Fibroblast of lung (primary cell): ENCODE data around the gene C11orf65. TPM values are rescaled to one million over a fixed set of nuclear protein-coding genes. Genes with fewer than 3 reads are reported as not detected.
"Not testable (repeated sequence)": the region's sequence is repeated elsewhere in the genome, so short reads cannot be mapped to it uniquely, and the experiment has no call there.

ENCODE experiments used
- DNase-seq, 2 donors: peaks; one replicate each; pipeline versions ENCODE4 v3.0.0 to v3.0.0-alpha.2; 2010; ENCODE audit warnings: low read depth in 2 of 2
- H2AFZ ChIP-seq: 2 replicates; pipeline ENCODE4 v1.5.1; 2012; ENCODE audit warnings: low read length, control low read depth, inconsistent platforms
- H3K27ac ChIP-seq: 2 replicates; pipeline ENCODE4 v1.5.1; 2011; ENCODE audit warnings: low read length, control low read depth; ENCODE audit not compliant: insufficient read depth
- H3K27me3 ChIP-seq: 2 replicates; pipeline ENCODE4 v1.5.1; 2011; ENCODE audit warnings: mild to moderate bottlenecking, low read length; ENCODE audit not compliant: control insufficient read depth, insufficient read depth
- H3K36me3 ChIP-seq: 2 replicates; pipeline ENCODE4 v1.5.1; 2011; ENCODE audit warnings: low read length; ENCODE audit not compliant: control insufficient read depth, insufficient read depth
- H3K4me1 ChIP-seq: 2 replicates; pipeline ENCODE4 v1.5.1; 2011; ENCODE audit warnings: low read length; ENCODE audit not compliant: control insufficient read depth, insufficient read depth; ENCODE audit errors: extremely low read depth
- H3K4me2 ChIP-seq: 2 replicates; pipeline ENCODE4 v1.5.1; 2011; ENCODE audit warnings: low read length, control low read depth; ENCODE audit not compliant: insufficient read depth; ENCODE audit errors: extremely low read depth
- H3K4me3 ChIP-seq, 4 experiments: fragments of 200-600 bp in 1 of 4; sonication (generic) in 1 of 4; replicated peaks in 1 of 4; 2 replicates each; pipeline ENCODE4 v1.5.1; 2011 to 2016; ENCODE audit warnings: low read length in 4 of 4, low read depth in 3 of 4, mild to moderate bottlenecking in 3 of 4, control low read depth in 2 of 4, inconsistent platforms in 1 of 4, mixed read lengths in 1 of 4; ENCODE audit not compliant: insufficient read depth in 1 of 4; ENCODE audit errors: control extremely low read depth in 1 of 4
- H3K79me2 ChIP-seq: 2 replicates; pipeline ENCODE4 v1.5.1; 2012; ENCODE audit warnings: mild to moderate bottlenecking, low read length, inconsistent platforms; ENCODE audit not compliant: control insufficient read depth, insufficient read depth
- H3K9ac ChIP-seq: 2 replicates; pipeline ENCODE4 v1.5.1; 2011; ENCODE audit warnings: mild to moderate bottlenecking, low read length, control low read depth; ENCODE audit not compliant: insufficient read depth
- H3K9me3 ChIP-seq: 2 replicates; pipeline ENCODE4 v1.5.1; 2012; ENCODE audit warnings: low read depth, low read length; ENCODE audit not compliant: control insufficient read depth, insufficient read depth
- H4K20me1 ChIP-seq: 2 replicates; pipeline ENCODE4 v1.5.1; 2011; ENCODE audit warnings: low read length; ENCODE audit not compliant: control insufficient read depth, insufficient read depth; ENCODE audit errors: extremely low read depth
- EZH2 ChIP-seq: IDR thresholded peaks from 2 replicates; pipeline ENCODE4 v1.5.1; 2012; ENCODE audit warnings: low read length, control low read depth, mild to moderate bottlenecking; ENCODE audit errors: missing control alignments
- polyA plus RNA-seq, 2 donors: library from polyadenylated mRNA; depleted of rRNA in 1 of 2; stranded (reverse) in 1 of 2; unstranded in 1 of 2; fragments of >200 nt; gene quantifications; 2 replicates each; pipeline ENCODE4 v1.2.1, GENCODE V29; 2011 to 2012; ENCODE audit warnings: missing spikeins in 1 of 2
- total RNA-seq: library from RNA; depleted of rRNA; stranded (reverse); fragments of >200 nt; gene quantifications from 2 replicates; pipeline ENCODE4 v1.2.1, GENCODE V29; 2014
- TF ChIP-seq, protein P1 (sequence below), 2 donors: IDR thresholded peaks in 1 of 2; conservative IDR thresholded peaks in 1 of 2; 1 replicate in 1 of 2; 2 replicates in 1 of 2; pipeline ENCODE4 v1.5.1; 2011 to 2012; ENCODE audit warnings: low read length in 2 of 2, control low read depth in 1 of 2, inconsistent platforms in 1 of 2, low read depth in 1 of 2, mild to moderate bottlenecking in 1 of 2

C11orf65 gene
- total and polyA plus RNA-seq, 2 donors (not counting 1 experiment from before 2014, with no cell fraction given): 0.54 to 2.3 TPM

DNA sequence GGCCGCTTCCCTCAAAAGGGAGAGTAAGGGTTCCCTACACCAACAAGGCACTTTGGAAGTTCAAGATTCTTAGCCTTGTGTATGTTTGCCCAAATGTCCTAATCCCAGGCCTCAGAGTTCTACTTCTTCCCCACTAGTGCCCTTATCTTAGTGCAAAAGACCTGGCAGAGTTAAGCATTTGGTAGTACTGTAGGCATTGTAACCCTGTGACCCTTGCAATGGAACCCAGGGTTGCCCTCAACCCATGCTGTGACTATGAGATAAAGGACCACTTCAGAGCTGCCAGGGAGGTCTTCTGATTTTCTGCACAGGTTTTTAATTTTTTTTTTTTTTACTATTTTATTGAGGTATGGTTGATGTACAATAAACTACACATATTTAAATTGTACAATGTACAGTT, 65.1 kb downstream of the C11orf65 start:
- H4K20me1 ChIP-seq: no peaks in the 10 kb centered on the region
- no peak overlapping the region for H3K9ac ChIP-seq
- TF ChIP-seq, protein P1, sequence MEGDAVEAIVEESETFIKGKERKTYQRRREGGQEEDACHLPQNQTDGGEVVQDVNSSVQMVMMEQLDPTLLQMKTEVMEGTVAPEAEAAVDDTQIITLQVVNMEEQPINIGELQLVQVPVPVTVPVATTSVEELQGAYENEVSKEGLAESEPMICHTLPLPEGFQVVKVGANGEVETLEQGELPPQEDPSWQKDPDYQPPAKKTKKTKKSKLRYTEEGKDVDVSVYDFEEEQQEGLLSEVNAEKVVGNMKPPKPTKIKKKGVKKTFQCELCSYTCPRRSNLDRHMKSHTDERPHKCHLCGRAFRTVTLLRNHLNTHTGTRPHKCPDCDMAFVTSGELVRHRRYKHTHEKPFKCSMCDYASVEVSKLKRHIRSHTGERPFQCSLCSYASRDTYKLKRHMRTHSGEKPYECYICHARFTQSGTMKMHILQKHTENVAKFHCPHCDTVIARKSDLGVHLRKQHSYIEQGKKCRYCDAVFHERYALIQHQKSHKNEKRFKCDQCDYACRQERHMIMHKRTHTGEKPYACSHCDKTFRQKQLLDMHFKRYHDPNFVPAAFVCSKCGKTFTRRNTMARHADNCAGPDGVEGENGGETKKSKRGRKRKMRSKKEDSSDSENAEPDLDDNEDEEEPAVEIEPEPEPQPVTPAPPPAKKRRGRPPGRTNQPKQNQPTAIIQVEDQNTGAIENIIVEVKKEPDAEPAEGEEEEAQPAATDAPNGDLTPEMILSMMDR (conservative IDR thresholded peaks at IDR 0.05 in 1 of 2, IDR thresholded peaks at IDR 0.05 in 1 of 2; ENCODE audit: low read depth in 1 of 2, low read length in 2 of 2): no peak
- no peak for TF ChIP-seq EZH2

DNA sequence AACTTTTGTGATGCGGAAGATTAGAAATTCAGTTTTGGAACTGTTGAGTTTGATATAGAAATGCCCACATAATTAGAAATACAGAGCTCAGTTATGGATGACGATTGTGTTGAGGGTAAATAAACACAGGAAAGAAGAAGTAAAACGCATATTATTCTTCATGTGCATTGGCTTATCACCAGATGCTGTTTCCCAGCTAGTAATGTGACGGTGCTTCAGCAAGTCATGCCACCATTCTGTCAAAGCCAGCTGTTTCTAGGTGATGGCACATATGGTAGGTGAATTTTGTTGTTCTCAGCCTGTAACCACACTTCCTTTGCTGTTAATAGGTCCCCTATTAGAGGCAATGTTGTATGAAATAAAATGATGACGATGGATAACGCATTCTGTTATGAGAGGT, 68.9 kb downstream of the C11orf65 start:
- TF ChIP-seq, protein P1 (conservative IDR thresholded peaks at IDR 0.05 in 1 of 2, IDR thresholded peaks at IDR 0.05 in 1 of 2; ENCODE audit: low read depth in 1 of 2, low read length in 2 of 2): no peak
- no peak for TF ChIP-seq EZH2
- DNase-seq: no peak
- Histone ChIP-seq H3K9ac (no peak overlapping the region), H3K4me2 (no peak overlapping the region), H3K27me3 (no peaks in the 10 kb centered on the region), H3K27ac (no peak overlapping the region), H4K20me1 (no peaks in the 10 kb centered on the region), H3K9me3 (no peaks in the 10 kb centered on the region), H3K79me2 (no peaks in the 10 kb centered on the region), H3K4me1 (no peaks in the 10 kb centered on the region), H2AFZ (no peak overlapping the region), H3K36me3 (no peaks in the 10 kb centered on the region), H3K4me3 (no peak overlapping the region)

More for the DNA sequence above, 65.1 kb downstream of the C11orf65 start:
- Histone ChIP-seq H3K27me3 (no peaks in the 10 kb centered on the region), H2AFZ (no peak overlapping the region), H3K4me3 (no peak overlapping the region), H3K79me2 (no peaks in the 10 kb centered on the region), H3K27ac (no peak overlapping the region), H3K36me3 (no peaks in the 10 kb centered on the region), H3K9me3 (no peaks in the 10 kb centered on the region), H3K4me1 (no peaks in the 10 kb centered on the region), H3K4me2 (no peak overlapping the region)
- DNase-seq: no peak

DNA sequence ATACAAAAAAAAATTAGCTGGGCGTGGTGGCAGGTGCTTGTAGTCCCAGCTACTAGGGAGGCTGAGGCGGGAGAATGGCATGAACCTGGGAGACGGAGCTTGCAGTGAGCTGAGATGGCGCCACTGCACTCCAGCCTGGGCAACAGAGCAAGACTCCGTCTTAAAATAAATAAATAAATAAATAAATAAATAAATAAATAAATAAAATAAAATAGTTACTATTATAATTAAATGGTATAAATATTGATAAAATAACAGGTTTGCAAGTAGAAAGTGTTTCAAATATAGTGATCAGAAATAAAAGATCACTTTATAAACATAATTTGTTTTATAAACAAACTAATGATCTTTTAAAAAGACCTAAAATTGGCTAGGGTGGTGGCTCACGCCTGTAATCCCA, 70.7 kb downstream of the C11orf65 start:
- H4K20me1 ChIP-seq, H3K27ac ChIP-seq, H3K27me3 ChIP-seq, H3K9ac ChIP-seq, H2AFZ ChIP-seq, H3K4me1 ChIP-seq, H3K9me3 ChIP-seq, H3K36me3 ChIP-seq, H3K79me2 ChIP-seq, H3K4me2 ChIP-seq, DNase-seq, H3K4me3 ChIP-seq: not testable (repeated sequence)
